ENCODE measurements around the gene ZBTB40. TPM values are rescaled to one million over a fixed set of nuclear protein-coding genes. Genes with fewer than 3 reads are reported as not detected.

Gene ZBTB40
- total RNA-seq, 1 experiment from 2014 or later = 16.3 TPM

GRCh38 chr1:22567994-22568393, 116.3 kb downstream of the ZBTB40 start:
- Histone ChIP-seq H3K9ac (ENCODE audit: extremely low read depth, insufficient read length, low read length) (no peak overlapping the region), H4K8ac (replicated peaks; ENCODE audit: insufficient read length, low read depth, low read length) (no peak overlapping the region), H2BK15ac (ENCODE audit: low read depth, low read length) (no peak overlapping the region), H3T11ph (ENCODE audit: low read length) (no peak overlapping the region), H3K4ac (ENCODE audit: low read depth, low read length) (no peak overlapping the region), H3K23me2 (ENCODE audit: insufficient read length, low read depth, low read length, poor library complexity, severe bottlenecking) (peaks cover 7% of the 10 kb centered on the region), H2BK5ac (ENCODE audit: insufficient read length, low read length) (no peak overlapping the region), H3K9me3 (ENCODE audit: control insufficient read depth, low read depth, low read length) (no peaks in the 10 kb centered on the region), H2AFZ (ENCODE audit: low read length) (no peak overlapping the region), H3K56ac (ENCODE audit: insufficient read length, low read depth, low read length) (no peak overlapping the region), H4K20me1 (ENCODE audit: control insufficient read depth, insufficient read depth, insufficient read length) (no peaks in the 10 kb centered on the region), H4K91ac (ENCODE audit: insufficient read length, low read depth, low read length) (no peak overlapping the region), H3K14ac (ENCODE audit: insufficient read depth, low read length) (no peak overlapping the region), H3K4me1 (ENCODE audit: insufficient read depth, low read length) (peaks cover 2% of the 10 kb centered on the region; the same call in 1 of the 2 replicates), H2BK20ac (ENCODE audit: low read depth, low read length, poor library complexity, severe bottlenecking) (no peak overlapping the region), H2BK120ac (ENCODE audit: low read depth, low read length, poor library complexity, severe bottlenecking) (no peak overlapping the region), H4K5ac (ENCODE audit: insufficient read length, low read depth, low read length) (no peak overlapping the region), H3K18ac (ENCODE audit: insufficient read length, low read depth, low read length) (no peak overlapping the region), H2BK12ac (ENCODE audit: insufficient read length, low read depth, low read length) (no peak overlapping the region), H2AK5ac (ENCODE audit: insufficient read length, low read length) (no peak overlapping the region), H3K27me3 (ENCODE audit: insufficient read depth, low read length) (peaks cover 4% of the 10 kb centered on the region; the same call in 1 of the 2 replicates), H3K79me1 (ENCODE audit: insufficient read depth, low read depth, low read length, poor library complexity, severe bottlenecking) (no peaks in the 10 kb centered on the region), H3K27ac (ENCODE audit: insufficient read length, low read depth, low read length) (no peak overlapping the region), H3K79me2 (ENCODE audit: insufficient read depth, low read length) (no peaks in the 10 kb centered on the region), H3K4me2 (ENCODE audit: insufficient read depth, insufficient read length, low read length) (no peak overlapping the region), H3K23ac (ENCODE audit: insufficient read length, low read depth, low read length) (no peak overlapping the region)
- DNase-seq = no peak
- H3K27me3 Mint-ChIP-seq (ENCODE audit: low read depth) = peaks cover 21% of the 10 kb centered on the region
- no peak for TF ChIP-seq CTCF (conservative IDR thresholded peaks at IDR 0.05)
- H3K36me3 Mint-ChIP-seq (ENCODE audit: insufficient read depth in 1 of 3, low read depth in 3 of 3) = no peaks in the 10 kb centered on the region; a peak in 2 of 7 replicates
- H3K4me1 Mint-ChIP-seq = peaks cover 17 to 39% of the 10 kb centered on the region in 2 experiments
- H3K27ac Mint-ChIP-seq = no peak overlapping the region
- H3K4me3 Mint-ChIP-seq = no peak overlapping the region
- peaks cover 0 to 2% of the 10 kb centered on the region in 2 experiments; a peak in 1 of 5 replicates for H3K9me3 Mint-ChIP-seq
- WGBS (ENCODE audit: extremely low coverage, insufficient read length, low lambda C conversion rate) = no CpG with 5 or more reads among the region's 6 CpGs
